SK-N-SH treated with all-trans-retinoic acid at 6 μM for 48 hours (cell line): Measurements from ENCODE around the gene MRPL42.

Source experiments
- ATAC-seq: fragments of 200-7000 bp; cut with Tn5 transposase; 3 replicates; pipeline ENCODE4 v1.9.1; 2020; ENCODE audit warnings: mild to moderate bottlenecking, moderate library complexity
- ARNTL ChIP-seq: fragments of 450-650 bp; formaldehyde crosslinking; IDR thresholded peaks from 2 replicates; pipeline ENCODE4 v1.5.0; 2020; ENCODE audit warnings: low read depth, mild to moderate bottlenecking, moderate library complexity, borderline replicate concordance
- BACH2 ChIP-seq: fragments of 250-450 bp; sonication (Bioruptor Pico); IDR thresholded peaks from 2 replicates; pipeline ENCODE4 v1.9.0; 2021; ENCODE audit warnings: mild to moderate bottlenecking, borderline replicate concordance
- CSDC2 ChIP-seq: fragments of 250-450 bp; sonication (Bioruptor Pico); IDR thresholded peaks from 2 replicates; pipeline ENCODE4 v1.5.0; 2020; ENCODE audit warnings: mild to moderate bottlenecking, moderate library complexity
- ESRRG ChIP-seq: fragments of 250-450 bp; sonication (Bioruptor Pico); IDR thresholded peaks from 2 replicates; pipeline ENCODE4 v1.6.1; 2021; ENCODE audit warnings: mild to moderate bottlenecking
- GLIS3 ChIP-seq: fragments of 250-450 bp; sonication (Bioruptor Pico); IDR thresholded peaks from 2 replicates; pipeline ENCODE4 v1.5.0; 2020; ENCODE audit warnings: mild to moderate bottlenecking, moderate library complexity
- ISL1 ChIP-seq: fragments of 250-450 bp; sonication (Bioruptor Pico); IDR thresholded peaks from 2 replicates; pipeline ENCODE4 v2.1.2; 2022; ENCODE audit warnings: mild to moderate bottlenecking, moderate library complexity
- OSR1 ChIP-seq: fragments of 250-450 bp; sonication (Bioruptor Pico); IDR thresholded peaks from 2 replicates; pipeline ENCODE4 v1.8.0; 2022; ENCODE audit warnings: moderate library complexity, mild to moderate bottlenecking, inconsistent platforms
- PPARA ChIP-seq: fragments of 250-450 bp; sonication (Bioruptor Pico); IDR thresholded peaks from 2 replicates; pipeline ENCODE4 v1.5.0; 2020; ENCODE audit warnings: mild to moderate bottlenecking, borderline replicate concordance
- RARB ChIP-seq: fragments of 250-450 bp; sonication (Bioruptor Pico); IDR thresholded peaks from 2 replicates; pipeline ENCODE4 v1.8.0; 2021; ENCODE audit warnings: mild to moderate bottlenecking, moderate library complexity
- SNAI2 ChIP-seq: fragments of 250-450 bp; sonication (Bioruptor Pico); IDR thresholded peaks from 2 replicates; pipeline ENCODE4 v1.5.0; 2020; ENCODE audit warnings: mild to moderate bottlenecking, moderate library complexity
- TCF4 ChIP-seq: fragments of 250-450 bp; sonication (Bioruptor Pico); IDR thresholded peaks from 2 replicates; pipeline ENCODE4 v1.8.0; 2021; ENCODE audit warnings: mild to moderate bottlenecking, moderate library complexity, borderline replicate concordance
- TOX ChIP-seq: fragments of 250-450 bp; sonication (Bioruptor Pico); IDR thresholded peaks from 2 replicates; pipeline ENCODE4 v1.8.0; 2021; ENCODE audit warnings: mild to moderate bottlenecking, moderate library complexity, borderline replicate concordance
- ZC3H10 ChIP-seq: fragments of 250-450 bp; sonication (Bioruptor Pico); IDR thresholded peaks from 2 replicates; pipeline ENCODE4 v1.5.1; 2021; ENCODE audit warnings: mild to moderate bottlenecking, moderate library complexity
- ZFP3 ChIP-seq: fragments of 250-450 bp; sonication (Bioruptor Pico); IDR thresholded peaks from 2 replicates; pipeline ENCODE4 v1.5.0; 2020; ENCODE audit warnings: mild to moderate bottlenecking, moderate library complexity
- ZFP30 ChIP-seq: fragments of 450-650 bp; formaldehyde crosslinking; IDR thresholded peaks from 2 replicates; pipeline ENCODE4 v1.5.0; 2022; ENCODE audit warnings: mild to moderate bottlenecking, moderate library complexity
- ZNF565 ChIP-seq: fragments of 450-650 bp; formaldehyde crosslinking; conservative IDR thresholded peaks from 2 replicates; pipeline ENCODE4 v1.5.0; 2020; ENCODE audit warnings: low read depth, mild to moderate bottlenecking, moderate library complexity
- ZNF70 ChIP-seq: fragments of 450-650 bp; formaldehyde crosslinking; IDR thresholded peaks from 2 replicates; pipeline ENCODE4 v1.5.0; 2020; ENCODE audit warnings: mild to moderate bottlenecking, moderate library complexity
- ZNF8 ChIP-seq: fragments of 450-650 bp; formaldehyde crosslinking; IDR thresholded peaks from 2 replicates; pipeline ENCODE4 v1.5.0; 2020; ENCODE audit warnings: mild to moderate bottlenecking, moderate library complexity
- TF ChIP-seq, protein P1 (sequence below): fragments of 250-450 bp; sonication (Bioruptor Pico); IDR thresholded peaks from 2 replicates; pipeline ENCODE4 v1.8.0; 2020; ENCODE audit warnings: mild to moderate bottlenecking, moderate library complexity, borderline replicate concordance
- TF ChIP-seq, protein P2 (sequence below): fragments of 250-450 bp; sonication (Bioruptor Pico); IDR thresholded peaks from 2 replicates; pipeline ENCODE4 v1.5.1; 2021; ENCODE audit warnings: mild to moderate bottlenecking, moderate library complexity
- TF ChIP-seq, protein P3 (sequence below): fragments of 250-450 bp; sonication (Bioruptor Pico); IDR thresholded peaks from 2 replicates; pipeline ENCODE4 v1.8.0; 2021; ENCODE audit warnings: low read depth, mild to moderate bottlenecking, moderate library complexity, borderline replicate concordance
- TF ChIP-seq, protein P4 (sequence below): fragments of 250-450 bp; sonication (Bioruptor Pico); IDR thresholded peaks from 2 replicates; pipeline ENCODE4 v1.5.0; 2020; ENCODE audit warnings: mild to moderate bottlenecking, moderate library complexity
- TF ChIP-seq, protein P5 (sequence below): fragments of 250-450 bp; sonication (Bioruptor Pico); IDR thresholded peaks from 2 replicates; pipeline ENCODE4 v1.5.1; 2020; ENCODE audit warnings: low read depth, mild to moderate bottlenecking, moderate library complexity

MRPL42 gene

DNA sequence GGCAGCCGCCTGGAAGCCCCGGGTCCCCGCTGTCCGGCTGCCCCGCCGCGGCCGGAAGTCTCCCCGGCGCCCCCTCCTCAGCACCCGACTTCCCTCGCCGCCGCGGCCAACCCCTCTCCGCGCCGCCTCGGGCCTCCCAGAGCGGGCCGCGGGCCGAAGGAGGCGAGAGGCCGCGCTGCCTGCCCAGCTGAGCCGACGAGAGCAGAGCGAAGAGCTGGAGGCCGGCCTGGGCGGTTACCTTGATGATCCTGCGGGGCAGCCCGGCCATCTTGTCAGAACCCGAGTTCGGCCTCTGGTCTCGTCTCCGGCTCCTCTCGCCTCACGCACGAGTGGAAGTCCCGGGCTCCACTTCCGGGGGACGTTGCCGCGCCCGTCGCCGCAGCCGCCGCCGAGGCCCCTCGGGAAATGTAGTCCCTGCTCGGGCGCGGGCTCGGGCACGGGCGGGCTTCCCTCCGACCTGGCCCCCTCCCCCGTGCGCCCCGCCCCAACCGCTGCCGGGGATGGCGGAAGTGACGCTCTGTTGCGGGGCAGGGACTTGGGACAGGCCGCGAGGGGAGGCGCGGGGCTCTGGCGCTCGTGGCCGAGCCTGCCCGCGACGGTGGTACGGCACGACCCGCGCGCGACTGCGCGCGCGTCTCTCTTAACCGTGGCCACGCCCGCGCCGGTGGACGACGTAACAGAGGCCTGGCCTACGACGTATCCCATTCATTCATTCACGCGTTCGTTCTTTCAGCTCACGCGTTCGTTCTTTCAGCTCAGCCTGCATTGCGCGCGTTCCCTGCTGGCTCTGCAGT, 25.5 kb upstream of the MRPL42 start, which contains the start of gene UBE2N:
UBE2N (minus strand) TSS at position 331 of the 794 bp plus-strand sequence; CDS start at position 268, 63 bp downstream.
- peak; percentile 92 for ATAC-seq
- TF ChIP-seq, protein P1, sequence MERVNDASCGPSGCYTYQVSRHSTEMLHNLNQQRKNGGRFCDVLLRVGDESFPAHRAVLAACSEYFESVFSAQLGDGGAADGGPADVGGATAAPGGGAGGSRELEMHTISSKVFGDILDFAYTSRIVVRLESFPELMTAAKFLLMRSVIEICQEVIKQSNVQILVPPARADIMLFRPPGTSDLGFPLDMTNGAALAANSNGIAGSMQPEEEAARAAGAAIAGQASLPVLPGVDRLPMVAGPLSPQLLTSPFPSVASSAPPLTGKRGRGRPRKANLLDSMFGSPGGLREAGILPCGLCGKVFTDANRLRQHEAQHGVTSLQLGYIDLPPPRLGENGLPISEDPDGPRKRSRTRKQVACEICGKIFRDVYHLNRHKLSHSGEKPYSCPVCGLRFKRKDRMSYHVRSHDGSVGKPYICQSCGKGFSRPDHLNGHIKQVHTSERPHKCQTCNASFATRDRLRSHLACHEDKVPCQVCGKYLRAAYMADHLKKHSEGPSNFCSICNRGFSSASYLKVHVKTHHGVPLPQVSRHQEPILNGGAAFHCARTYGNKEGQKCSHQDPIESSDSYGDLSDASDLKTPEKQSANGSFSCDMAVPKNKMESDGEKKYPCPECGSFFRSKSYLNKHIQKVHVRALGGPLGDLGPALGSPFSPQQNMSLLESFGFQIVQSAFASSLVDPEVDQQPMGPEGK, result no peak
- TF ChIP-seq PPARA (CRISPR knock-in tag) (no peak), ESRRG (no peak), OSR1 (CRISPR knock-in tag) (no peak), ZNF8 (CRISPR knock-in tag) (peak; percentile 86), BACH2 (no peak), ISL1 (CRISPR knock-in tag) (no peak), CSDC2 (no peak), GLIS3 (CRISPR knock-in tag) (no peak), TOX (CRISPR knock-in tag) (no peak), TCF4 (CRISPR knock-in tag) (no peak), ZC3H10 (CRISPR knock-in tag) (no peak), ARNTL (no peak), ZFP30 (no peak), SNAI2 (CRISPR knock-in tag) (no peak), ZNF565 (CRISPR knock-in tag) (no peak), ZNF70 (CRISPR knock-in tag) (no peak), RARB (CRISPR knock-in tag) (no peak), ZFP3 (CRISPR knock-in tag) (peak; percentile 94)
- TF ChIP-seq, protein P2, sequence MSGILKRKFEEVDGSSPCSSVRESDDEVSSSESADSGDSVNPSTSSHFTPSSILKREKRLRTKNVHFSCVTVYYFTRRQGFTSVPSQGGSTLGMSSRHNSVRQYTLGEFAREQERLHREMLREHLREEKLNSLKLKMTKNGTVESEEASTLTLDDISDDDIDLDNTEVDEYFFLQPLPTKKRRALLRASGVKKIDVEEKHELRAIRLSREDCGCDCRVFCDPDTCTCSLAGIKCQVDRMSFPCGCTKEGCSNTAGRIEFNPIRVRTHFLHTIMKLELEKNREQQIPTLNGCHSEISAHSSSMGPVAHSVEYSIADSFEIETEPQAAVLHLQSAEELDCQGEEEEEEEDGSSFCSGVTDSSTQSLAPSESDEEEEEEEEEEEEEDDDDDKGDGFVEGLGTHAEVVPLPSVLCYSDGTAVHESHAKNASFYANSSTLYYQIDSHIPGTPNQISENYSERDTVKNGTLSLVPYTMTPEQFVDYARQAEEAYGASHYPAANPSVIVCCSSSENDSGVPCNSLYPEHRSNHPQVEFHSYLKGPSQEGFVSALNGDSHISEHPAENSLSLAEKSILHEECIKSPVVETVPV (CRISPR knock-in tag), result no peak
- TF ChIP-seq, protein P3, sequence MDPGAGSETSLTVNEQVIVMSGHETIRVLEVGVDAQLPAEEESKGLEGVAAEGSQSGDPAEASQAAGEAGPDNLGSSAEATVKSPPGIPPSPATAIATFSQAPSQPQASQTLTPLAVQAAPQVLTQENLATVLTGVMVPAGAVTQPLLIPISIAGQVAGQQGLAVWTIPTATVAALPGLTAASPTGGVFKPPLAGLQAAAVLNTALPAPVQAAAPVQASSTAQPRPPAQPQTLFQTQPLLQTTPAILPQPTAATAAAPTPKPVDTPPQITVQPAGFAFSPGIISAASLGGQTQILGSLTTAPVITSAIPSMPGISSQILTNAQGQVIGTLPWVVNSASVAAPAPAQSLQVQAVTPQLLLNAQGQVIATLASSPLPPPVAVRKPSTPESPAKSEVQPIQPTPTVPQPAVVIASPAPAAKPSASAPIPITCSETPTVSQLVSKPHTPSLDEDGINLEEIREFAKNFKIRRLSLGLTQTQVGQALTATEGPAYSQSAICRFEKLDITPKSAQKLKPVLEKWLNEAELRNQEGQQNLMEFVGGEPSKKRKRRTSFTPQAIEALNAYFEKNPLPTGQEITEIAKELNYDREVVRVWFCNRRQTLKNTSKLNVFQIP (CRISPR knock-in tag), result no peak
- TF ChIP-seq, protein P4, sequence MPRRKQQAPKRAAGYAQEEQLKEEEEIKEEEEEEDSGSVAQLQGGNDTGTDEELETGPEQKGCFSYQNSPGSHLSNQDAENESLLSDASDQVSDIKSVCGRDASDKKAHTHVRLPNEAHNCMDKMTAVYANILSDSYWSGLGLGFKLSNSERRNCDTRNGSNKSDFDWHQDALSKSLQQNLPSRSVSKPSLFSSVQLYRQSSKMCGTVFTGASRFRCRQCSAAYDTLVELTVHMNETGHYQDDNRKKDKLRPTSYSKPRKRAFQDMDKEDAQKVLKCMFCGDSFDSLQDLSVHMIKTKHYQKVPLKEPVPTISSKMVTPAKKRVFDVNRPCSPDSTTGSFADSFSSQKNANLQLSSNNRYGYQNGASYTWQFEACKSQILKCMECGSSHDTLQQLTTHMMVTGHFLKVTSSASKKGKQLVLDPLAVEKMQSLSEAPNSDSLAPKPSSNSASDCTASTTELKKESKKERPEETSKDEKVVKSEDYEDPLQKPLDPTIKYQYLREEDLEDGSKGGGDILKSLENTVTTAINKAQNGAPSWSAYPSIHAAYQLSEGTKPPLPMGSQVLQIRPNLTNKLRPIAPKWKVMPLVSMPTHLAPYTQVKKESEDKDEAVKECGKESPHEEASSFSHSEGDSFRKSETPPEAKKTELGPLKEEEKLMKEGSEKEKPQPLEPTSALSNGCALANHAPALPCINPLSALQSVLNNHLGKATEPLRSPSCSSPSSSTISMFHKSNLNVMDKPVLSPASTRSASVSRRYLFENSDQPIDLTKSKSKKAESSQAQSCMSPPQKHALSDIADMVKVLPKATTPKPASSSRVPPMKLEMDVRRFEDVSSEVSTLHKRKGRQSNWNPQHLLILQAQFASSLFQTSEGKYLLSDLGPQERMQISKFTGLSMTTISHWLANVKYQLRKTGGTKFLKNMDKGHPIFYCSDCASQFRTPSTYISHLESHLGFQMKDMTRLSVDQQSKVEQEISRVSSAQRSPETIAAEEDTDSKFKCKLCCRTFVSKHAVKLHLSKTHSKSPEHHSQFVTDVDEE (CRISPR knock-in tag), result peak; percentile 72
- TF ChIP-seq, protein P5, sequence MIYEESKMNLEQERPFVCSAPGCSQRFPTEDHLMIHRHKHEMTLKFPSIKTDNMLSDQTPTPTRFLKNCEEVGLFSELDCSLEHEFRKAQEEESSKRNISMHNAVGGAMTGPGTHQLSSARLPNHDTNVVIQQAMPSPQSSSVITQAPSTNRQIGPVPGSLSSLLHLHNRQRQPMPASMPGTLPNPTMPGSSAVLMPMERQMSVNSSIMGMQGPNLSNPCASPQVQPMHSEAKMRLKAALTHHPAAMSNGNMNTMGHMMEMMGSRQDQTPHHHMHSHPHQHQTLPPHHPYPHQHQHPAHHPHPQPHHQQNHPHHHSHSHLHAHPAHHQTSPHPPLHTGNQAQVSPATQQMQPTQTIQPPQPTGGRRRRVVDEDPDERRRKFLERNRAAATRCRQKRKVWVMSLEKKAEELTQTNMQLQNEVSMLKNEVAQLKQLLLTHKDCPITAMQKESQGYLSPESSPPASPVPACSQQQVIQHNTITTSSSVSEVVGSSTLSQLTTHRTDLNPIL, result no peak
